Measurements from ENCODE around the gene PLEK2.

- TF ChIP-seq EZH2 (IDR thresholded peaks at IDR 0.05; ENCODE audit: borderline replicate concordance, low read length) (no peak), CTCF (conservative IDR thresholded peaks at IDR 0.05 in 1 of 2, IDR thresholded peaks at IDR 0.05 in 1 of 2; ENCODE audit: extremely low read depth in 1 of 2, insufficient read depth in 1 of 2, low read depth in 1 of 2, low read length in 2 of 2) (no peak)
Measured at GRCh38 chr14:67441256-67441655, 29.3 kb upstream of the PLEK2 start.

Data from mammary epithelial cell (primary cell).